OCI-LY1 (cell line): ENCODE data around the gene THOC5.

Source experiments
- CTCF ChIP-seq: fragments of 200-600 bp; sonication (generic), shearing (Covaris generic); IDR thresholded peaks from 2 replicates; pipeline ENCODE4 v1.5.1; 2017; ENCODE audit warnings: mild to moderate bottlenecking, antibody characterized with exemption, low read length, moderate library complexity, mixed read lengths
- EZH2 ChIP-seq: fragments of 200-600 bp; sonication (generic), shearing (Covaris generic); IDR thresholded peaks from 2 replicates; pipeline ENCODE4 v1.8.0; 2017; ENCODE audit warnings: borderline replicate concordance, mixed run types, mild to moderate bottlenecking, antibody characterized with exemption, low read length, moderate library complexity, mixed read lengths

GRCh38 chr22:29478326-29479276 is 75.0 kb downstream of the THOC5 start:
- TF ChIP-seq CTCF: no peak
- TF ChIP-seq EZH2: no peak
